Progenitor cell of endocrine pancreas (in vitro differentiated cells): ENCODE results near the gene TREX2. TPM values are rescaled to one million over a fixed set of nuclear protein-coding genes. Genes with fewer than 3 reads are reported as not detected.

ENCODE experiments used
- DNase-seq: peaks from one replicate; pipeline ENCODE4 v3.0.0; 2021; ENCODE audit warnings: low spot score; ENCODE audit not compliant: unreplicated experiment
- H3K27ac Mint-ChIP-seq: 2 replicates; pipeline ENCODE4 v1.8.0; 2021; ENCODE audit warnings: mild to moderate bottlenecking, moderate library complexity, mixed read lengths
- H3K27me3 Mint-ChIP-seq: 2 replicates; pipeline ENCODE4 v1.8.0; 2021; ENCODE audit warnings: mixed read lengths
- H3K36me3 Mint-ChIP-seq: 2 replicates; pipeline ENCODE4 v1.8.0; 2022; ENCODE audit warnings: mixed read lengths; ENCODE audit not compliant: insufficient read depth
- H3K4me1 Mint-ChIP-seq: 2 replicates; pipeline ENCODE4 v1.8.0; 2021; ENCODE audit warnings: low read depth, mixed read lengths
- H3K4me3 Mint-ChIP-seq: 2 replicates; pipeline ENCODE4 v1.8.0; 2021; ENCODE audit warnings: low read depth, mild to moderate bottlenecking, moderate library complexity, mixed read lengths
- H3K9me3 Mint-ChIP-seq: 2 replicates; pipeline ENCODE4 v1.8.0; 2021; ENCODE audit warnings: low read depth, mixed read lengths
- total RNA-seq: library from RNA; stranded (reverse); gene quantifications from 2 replicates; pipeline ENCODE4 v1.2.1, GENCODE V29; 2021
- TF ChIP-seq, protein P1 (sequence below): fragments of 200-600 bp; sonication (generic); IDR thresholded peaks from one replicate; pipeline ENCODE4 v1.5.0; 2021; ENCODE audit warnings: antibody characterized with exemption, mild to moderate bottlenecking; ENCODE audit not compliant: unreplicated experiment

Gene TREX2
- total RNA-seq, 1 donor from 2014 or later: 0.41 TPM

- peaks cover 12% of the 10 kb centered on the region for H3K9me3 Mint-ChIP-seq
- TF ChIP-seq, protein P1, sequence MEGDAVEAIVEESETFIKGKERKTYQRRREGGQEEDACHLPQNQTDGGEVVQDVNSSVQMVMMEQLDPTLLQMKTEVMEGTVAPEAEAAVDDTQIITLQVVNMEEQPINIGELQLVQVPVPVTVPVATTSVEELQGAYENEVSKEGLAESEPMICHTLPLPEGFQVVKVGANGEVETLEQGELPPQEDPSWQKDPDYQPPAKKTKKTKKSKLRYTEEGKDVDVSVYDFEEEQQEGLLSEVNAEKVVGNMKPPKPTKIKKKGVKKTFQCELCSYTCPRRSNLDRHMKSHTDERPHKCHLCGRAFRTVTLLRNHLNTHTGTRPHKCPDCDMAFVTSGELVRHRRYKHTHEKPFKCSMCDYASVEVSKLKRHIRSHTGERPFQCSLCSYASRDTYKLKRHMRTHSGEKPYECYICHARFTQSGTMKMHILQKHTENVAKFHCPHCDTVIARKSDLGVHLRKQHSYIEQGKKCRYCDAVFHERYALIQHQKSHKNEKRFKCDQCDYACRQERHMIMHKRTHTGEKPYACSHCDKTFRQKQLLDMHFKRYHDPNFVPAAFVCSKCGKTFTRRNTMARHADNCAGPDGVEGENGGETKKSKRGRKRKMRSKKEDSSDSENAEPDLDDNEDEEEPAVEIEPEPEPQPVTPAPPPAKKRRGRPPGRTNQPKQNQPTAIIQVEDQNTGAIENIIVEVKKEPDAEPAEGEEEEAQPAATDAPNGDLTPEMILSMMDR: no peak
- H3K27me3 Mint-ChIP-seq: peaks cover 18% of the 10 kb centered on the region
- no peaks in the 10 kb centered on the region for H3K36me3 Mint-ChIP-seq
- no peak overlapping the region for H3K4me3 Mint-ChIP-seq
- no peaks in the 10 kb centered on the region for H3K4me1 Mint-ChIP-seq
- no peak overlapping the region for H3K27ac Mint-ChIP-seq
- no peak for DNase-seq
Observed at GRCh38 chrX:153414856-153415510, 30.9 kb downstream of the TREX2 start.

GRCh38 chrX:153413731-153414130, 32.1 kb downstream of the TREX2 start:
- no peak for DNase-seq
- TF ChIP-seq, protein P1: no peak
- H3K9me3 Mint-ChIP-seq: peaks cover 12% of the 10 kb centered on the region
- no peak overlapping the region for H3K27ac Mint-ChIP-seq
- no peaks in the 10 kb centered on the region for H3K36me3 Mint-ChIP-seq
- no peak overlapping the region for H3K4me3 Mint-ChIP-seq
- no peaks in the 10 kb centered on the region for H3K4me1 Mint-ChIP-seq
- H3K27me3 Mint-ChIP-seq: peaks cover 18% of the 10 kb centered on the region

DNA sequence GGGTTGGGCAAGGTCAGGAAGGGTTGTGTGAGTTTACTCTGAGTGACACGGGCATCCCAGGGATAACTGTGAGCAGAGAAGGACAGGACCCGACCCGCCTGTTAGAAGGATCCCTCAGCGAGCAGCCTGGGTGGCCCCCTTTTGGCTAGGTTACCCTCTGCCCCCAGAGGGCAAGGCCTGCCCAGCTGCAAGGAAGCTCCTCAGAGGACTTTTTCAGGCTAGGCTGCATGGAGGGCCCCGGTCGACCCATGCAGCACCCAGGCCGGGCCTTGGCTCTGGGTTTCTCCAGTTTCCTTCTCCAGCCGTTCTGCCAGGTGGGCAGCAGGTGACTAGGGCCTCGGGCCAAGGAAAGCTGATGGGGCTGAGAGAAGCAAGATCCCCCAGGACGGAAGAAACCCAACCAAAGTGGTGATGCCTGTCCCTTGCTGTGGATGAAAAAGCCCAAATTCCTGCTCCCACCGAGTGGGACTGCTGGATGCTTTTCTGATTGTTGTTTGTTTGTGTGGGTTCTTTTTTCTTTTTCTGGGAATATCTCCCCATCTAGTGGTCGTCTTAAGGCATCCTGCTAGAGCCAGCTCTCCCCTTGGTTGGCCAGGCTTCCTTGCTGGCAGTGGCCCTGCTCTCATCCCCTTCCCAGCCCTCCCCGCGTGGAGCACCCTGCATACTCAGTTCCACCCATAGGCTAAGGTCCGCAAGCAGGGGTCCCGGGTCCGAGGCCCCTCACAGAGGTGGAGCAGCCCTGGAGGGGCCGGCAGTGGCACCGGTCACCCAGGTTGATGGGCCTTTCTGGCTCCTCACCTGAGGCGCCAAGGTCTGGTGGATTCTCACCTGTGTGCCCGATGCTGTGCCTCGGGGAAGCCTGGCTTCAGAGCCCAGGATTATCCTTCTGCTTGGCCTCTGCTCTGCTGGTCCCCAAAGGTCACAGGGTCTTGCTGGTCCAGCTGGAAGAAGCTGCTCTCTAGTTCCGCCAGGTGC, 32.8 kb downstream of the TREX2 start:
- TF ChIP-seq, protein P1: no peak
- H3K27ac Mint-ChIP-seq: no peak overlapping the region
- peaks cover 12% of the 10 kb centered on the region for H3K9me3 Mint-ChIP-seq
- H3K4me3 Mint-ChIP-seq: no peak overlapping the region
- H3K36me3 Mint-ChIP-seq: no peaks in the 10 kb centered on the region
- no peak for DNase-seq
- no peaks in the 10 kb centered on the region for H3K4me1 Mint-ChIP-seq
- H3K27me3 Mint-ChIP-seq: peaks cover 18% of the 10 kb centered on the region

GRCh38 chrX:153411988-153412574, 33.8 kb downstream of the TREX2 start:
- TF ChIP-seq, protein P1: no peak
- Mint-ChIP-seq H3K36me3 (no peaks in the 10 kb centered on the region), H3K27ac (no peak overlapping the region), H3K9me3 (peaks cover 6% of the 10 kb centered on the region), H3K4me3 (no peak overlapping the region), H3K27me3 (peaks cover 18% of the 10 kb centered on the region), H3K4me1 (no peaks in the 10 kb centered on the region)
- no peak for DNase-seq
